Bronchial epithelial cell (primary cell): ENCODE measurements around the gene EIF4G1. TPM values are rescaled to one million over a fixed set of nuclear protein-coding genes. Genes with fewer than 3 reads are reported as not detected.
A peak's percentile ranks its signal among the peaks of the same experiment; 100 is the strongest.
"Not testable (repeated sequence)": the region's sequence is repeated elsewhere in the genome, so short reads cannot be mapped to it uniquely, and the experiment has no call there.

Experiments
- DNase-seq: peaks from one replicate; pipeline ENCODE4 v3.0.0-alpha.2; 2010; ENCODE audit warnings: low read depth
- FAIRE-seq: peaks from 2 replicates; lab custom pipeline; 2011; peaks lifted over from hg19 to GRCh38; lab: Jason Lieb, UNC
- H3K27me3 ChIP-seq: 2 replicates; pipeline ENCODE4 v1.5.1; 2011; ENCODE audit warnings: low read length; ENCODE audit not compliant: control insufficient read depth, insufficient read depth
- H3K36me3 ChIP-seq: 2 replicates; pipeline ENCODE4 v1.5.1; 2011; ENCODE audit warnings: low read length; ENCODE audit not compliant: control insufficient read depth, insufficient read depth
- H3K4me3 ChIP-seq: 2 replicates; pipeline ENCODE4 v1.5.1; 2011; ENCODE audit warnings: mild to moderate bottlenecking, low read depth, low read length, control low read depth
- total RNA-seq: library from RNA; depleted of rRNA; stranded (reverse); fragments of >200 nt; gene quantifications from 2 replicates; pipeline ENCODE4 v1.2.1, GENCODE V29; 2014
- TF ChIP-seq, protein P1 (sequence below): IDR thresholded peaks from 2 replicates; pipeline ENCODE4 v1.5.1; 2011; ENCODE audit warnings: mild to moderate bottlenecking, moderate library complexity, low read length, control low read depth, inconsistent platforms; ENCODE audit not compliant: insufficient read depth, severe bottlenecking

The EIF4G1 gene, protein sequence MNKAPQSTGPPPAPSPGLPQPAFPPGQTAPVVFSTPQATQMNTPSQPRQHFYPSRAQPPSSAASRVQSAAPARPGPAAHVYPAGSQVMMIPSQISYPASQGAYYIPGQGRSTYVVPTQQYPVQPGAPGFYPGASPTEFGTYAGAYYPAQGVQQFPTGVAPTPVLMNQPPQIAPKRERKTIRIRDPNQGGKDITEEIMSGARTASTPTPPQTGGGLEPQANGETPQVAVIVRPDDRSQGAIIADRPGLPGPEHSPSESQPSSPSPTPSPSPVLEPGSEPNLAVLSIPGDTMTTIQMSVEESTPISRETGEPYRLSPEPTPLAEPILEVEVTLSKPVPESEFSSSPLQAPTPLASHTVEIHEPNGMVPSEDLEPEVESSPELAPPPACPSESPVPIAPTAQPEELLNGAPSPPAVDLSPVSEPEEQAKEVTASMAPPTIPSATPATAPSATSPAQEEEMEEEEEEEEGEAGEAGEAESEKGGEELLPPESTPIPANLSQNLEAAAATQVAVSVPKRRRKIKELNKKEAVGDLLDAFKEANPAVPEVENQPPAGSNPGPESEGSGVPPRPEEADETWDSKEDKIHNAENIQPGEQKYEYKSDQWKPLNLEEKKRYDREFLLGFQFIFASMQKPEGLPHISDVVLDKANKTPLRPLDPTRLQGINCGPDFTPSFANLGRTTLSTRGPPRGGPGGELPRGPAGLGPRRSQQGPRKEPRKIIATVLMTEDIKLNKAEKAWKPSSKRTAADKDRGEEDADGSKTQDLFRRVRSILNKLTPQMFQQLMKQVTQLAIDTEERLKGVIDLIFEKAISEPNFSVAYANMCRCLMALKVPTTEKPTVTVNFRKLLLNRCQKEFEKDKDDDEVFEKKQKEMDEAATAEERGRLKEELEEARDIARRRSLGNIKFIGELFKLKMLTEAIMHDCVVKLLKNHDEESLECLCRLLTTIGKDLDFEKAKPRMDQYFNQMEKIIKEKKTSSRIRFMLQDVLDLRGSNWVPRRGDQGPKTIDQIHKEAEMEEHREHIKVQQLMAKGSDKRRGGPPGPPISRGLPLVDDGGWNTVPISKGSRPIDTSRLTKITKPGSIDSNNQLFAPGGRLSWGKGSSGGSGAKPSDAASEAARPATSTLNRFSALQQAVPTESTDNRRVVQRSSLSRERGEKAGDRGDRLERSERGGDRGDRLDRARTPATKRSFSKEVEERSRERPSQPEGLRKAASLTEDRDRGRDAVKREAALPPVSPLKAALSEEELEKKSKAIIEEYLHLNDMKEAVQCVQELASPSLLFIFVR (N-terminal part only)
- total RNA-seq: 244 and 339 TPM in 2 replicates

DNA sequence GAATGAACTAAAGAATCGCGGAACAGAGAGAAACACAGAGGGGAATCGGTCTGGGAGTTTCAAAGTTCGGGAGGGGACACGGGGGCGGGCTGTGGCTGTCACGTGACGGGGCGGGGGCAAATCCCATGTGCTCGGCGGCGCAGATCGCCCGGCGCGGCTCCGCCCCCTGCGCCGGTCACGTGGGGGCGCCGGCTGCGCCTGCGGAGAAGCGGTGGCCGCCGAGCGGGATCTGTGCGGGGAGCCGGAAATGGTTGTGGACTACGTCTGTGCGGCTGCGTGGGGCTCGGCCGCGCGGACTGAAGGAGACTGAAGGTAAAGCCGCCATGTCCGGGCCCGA lies at the start of gene EIF4G1:
EIF4G1 (plus strand) TSS at position 244 of the 337 bp plus-strand sequence. CDS start 1,191 bp downstream, outside the sequence.
- FAIRE-seq (no peak), DNase-seq (peak; percentile 83)
- peak within 1 kb of the TSS; percentile 59 for H3K4me3 ChIP-seq
- TF ChIP-seq, protein P1, sequence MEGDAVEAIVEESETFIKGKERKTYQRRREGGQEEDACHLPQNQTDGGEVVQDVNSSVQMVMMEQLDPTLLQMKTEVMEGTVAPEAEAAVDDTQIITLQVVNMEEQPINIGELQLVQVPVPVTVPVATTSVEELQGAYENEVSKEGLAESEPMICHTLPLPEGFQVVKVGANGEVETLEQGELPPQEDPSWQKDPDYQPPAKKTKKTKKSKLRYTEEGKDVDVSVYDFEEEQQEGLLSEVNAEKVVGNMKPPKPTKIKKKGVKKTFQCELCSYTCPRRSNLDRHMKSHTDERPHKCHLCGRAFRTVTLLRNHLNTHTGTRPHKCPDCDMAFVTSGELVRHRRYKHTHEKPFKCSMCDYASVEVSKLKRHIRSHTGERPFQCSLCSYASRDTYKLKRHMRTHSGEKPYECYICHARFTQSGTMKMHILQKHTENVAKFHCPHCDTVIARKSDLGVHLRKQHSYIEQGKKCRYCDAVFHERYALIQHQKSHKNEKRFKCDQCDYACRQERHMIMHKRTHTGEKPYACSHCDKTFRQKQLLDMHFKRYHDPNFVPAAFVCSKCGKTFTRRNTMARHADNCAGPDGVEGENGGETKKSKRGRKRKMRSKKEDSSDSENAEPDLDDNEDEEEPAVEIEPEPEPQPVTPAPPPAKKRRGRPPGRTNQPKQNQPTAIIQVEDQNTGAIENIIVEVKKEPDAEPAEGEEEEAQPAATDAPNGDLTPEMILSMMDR: no peak
- H3K27me3 ChIP-seq: no peaks in the 10 kb centered on the region
- H3K36me3 ChIP-seq: peaks cover 12% of the 10 kb centered on the region

DNA sequence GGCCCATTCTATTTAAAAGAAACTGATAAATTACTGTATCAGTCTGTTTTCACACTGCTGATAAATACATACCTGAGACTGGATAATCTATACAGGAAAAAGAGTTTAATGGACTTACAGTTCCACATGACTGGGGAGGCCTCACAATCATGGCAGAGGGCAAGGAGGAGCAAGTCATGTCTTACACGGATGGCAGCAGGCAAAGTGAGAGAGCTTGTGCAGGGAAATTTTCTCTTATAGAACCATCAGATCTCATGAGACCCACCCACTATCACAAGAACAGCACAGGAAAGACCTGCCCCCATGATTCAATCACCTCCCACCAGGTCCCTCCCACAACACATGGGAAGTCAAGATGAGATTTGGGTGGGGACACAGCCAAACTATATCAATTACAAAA lies 47.2 kb upstream of the EIF4G1 start:
- not testable (repeated sequence) for H3K4me3 ChIP-seq, DNase-seq, H3K36me3 ChIP-seq, H3K27me3 ChIP-seq, FAIRE-seq

DNA sequence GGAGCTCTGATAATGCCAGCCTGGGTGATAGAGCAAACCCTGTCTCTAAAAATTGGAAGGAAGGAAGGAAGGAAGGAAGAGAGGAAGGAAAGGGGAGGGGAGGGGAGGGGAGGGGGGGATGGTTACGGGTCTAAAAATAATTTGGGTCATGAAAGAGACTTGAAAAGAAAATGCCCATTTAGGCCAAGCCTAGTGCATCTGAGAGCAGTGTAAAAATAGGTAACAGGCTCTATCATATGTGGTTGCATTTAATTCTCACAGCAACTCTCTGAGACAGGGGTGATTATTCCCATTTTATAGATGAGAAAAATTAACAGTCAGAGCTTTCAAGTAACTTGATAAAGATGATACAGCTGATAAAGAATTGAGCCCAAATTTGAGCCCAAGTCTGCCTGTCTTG lies 42.1 kb upstream of the EIF4G1 start:
- no peaks in the 10 kb centered on the region for H3K36me3 ChIP-seq
- DNase-seq (no peak), FAIRE-seq (no peak)
- TF ChIP-seq, protein P1: no peak
- peaks cover 19% of the 10 kb centered on the region for H3K27me3 ChIP-seq
- no peak overlapping the region for H3K4me3 ChIP-seq

DNA sequence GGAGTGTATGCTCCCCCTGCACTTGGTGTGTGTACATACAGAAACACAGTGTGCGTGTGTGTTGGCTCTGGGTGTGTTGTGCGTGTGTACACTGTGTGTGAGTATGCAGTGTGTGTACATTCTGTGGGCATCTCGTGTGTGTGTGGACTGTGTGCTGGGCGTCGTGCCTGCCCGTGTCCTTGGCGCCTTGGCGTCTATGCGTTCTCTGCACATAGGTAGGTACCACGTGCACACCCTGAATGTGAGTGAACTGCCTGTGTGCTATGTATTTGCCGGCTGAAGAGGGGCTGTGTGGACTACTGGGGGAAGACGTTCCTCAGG lies 39.1 kb upstream of the EIF4G1 start:
- TF ChIP-seq, protein P1: no peak
- DNase-seq: no peak
- Histone ChIP-seq H3K4me3 (no peak overlapping the region), H3K36me3 (no peaks in the 10 kb centered on the region), H3K27me3 (peaks cover 20% of the 10 kb centered on the region)
- no peak for FAIRE-seq

DNA sequence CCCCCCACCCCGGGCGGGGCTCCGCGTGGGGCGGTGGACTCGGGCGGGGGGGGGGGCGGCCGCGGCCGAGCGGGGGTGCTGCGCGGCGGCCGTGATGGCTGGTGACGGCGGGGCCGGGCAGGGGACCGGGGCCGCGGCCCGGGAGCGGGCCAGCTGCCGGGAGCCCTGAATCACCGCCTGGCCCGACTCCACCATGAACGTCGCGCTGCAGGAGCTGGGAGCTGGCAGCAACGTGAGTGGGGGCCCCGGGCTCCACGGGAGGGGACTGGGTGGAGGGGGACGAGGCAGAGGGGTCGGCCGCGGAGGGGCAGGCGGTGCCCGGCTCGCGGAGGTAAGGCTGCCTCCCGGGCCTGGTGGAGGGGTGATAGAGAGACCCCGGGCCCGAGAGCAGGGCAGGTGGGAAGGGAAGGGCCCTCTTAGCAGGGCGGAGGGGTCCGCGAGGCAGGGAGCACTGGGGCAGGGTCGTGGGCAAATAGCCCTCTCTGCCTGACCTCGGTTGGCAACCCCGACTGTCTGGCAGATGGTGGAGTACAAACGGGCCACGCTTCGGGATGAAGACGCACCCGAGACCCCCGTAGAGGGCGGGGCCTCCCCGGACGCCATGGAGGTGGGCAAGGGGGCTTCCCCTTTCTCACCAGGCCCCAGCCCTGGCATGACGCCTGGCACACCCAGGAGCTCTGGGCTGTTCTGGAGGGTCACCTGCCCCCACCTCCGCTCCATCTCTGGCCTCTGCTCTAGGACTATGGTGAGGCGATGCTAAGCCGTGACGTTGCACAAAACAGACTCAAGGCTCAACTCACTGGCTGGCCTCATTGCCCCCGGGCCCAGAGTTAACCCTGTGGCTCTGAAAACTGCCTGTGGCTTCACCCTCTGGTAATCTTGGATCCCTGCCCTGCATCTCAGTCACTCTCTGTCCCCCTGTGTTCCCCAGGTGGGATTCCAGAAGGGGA lies 38.2 kb upstream of the EIF4G1 start, which contains the start of gene ECE2:
ECE2 (plus strand) TSS at position 62 of the 950 bp plus-strand sequence; CDS start at position 194, 132 bp downstream.
- FAIRE-seq: no peak
- H3K27me3 ChIP-seq: peaks cover 20% of the 10 kb centered on the region
- TF ChIP-seq, protein P1: no peak

More for the DNA sequence above, 38.2 kb upstream of the EIF4G1 start, which contains the start of gene ECE2:
- DNase-seq: no peak
- H3K4me3 ChIP-seq: no peak within 1 kb of the TSS
- H3K36me3 ChIP-seq: no peaks in the 10 kb centered on the region
